ENCODE measurements around the gene HEPACAM.
A peak's percentile ranks its signal among the peaks of the same experiment; 100 is the strongest.

HEPACAM gene

DNA sequence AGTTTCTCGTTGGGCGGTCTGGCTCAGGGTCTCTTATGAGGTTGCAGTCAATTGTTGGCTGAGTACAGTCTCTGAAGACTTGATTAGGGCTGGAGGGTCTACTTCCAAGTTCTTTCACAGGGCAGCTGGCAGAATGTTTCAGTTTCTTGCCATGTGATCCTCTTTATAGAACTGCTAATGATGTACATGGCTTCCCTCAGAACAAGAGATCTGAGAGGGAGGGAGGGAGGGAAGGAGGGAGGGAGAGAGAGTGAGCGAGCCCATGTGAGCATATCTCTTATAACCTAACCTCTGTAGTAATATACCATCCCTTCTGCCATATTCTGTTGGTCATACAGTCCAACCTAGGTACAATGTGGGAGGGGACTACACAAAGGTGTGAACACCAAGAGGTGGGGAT is 15.5 kb upstream of the HEPACAM start:
- ATAC-seq (ENCODE audit: insufficient read depth, low read depth) (no peak), DNase-seq (peak; percentile 17)
- Histone ChIP-seq H3K4me3 (ENCODE audit: low read depth in 1 of 2, low read length in 2 of 2) (no peak overlapping the region), H3K4me1 (ENCODE audit: insufficient read depth, low read length) (peaks cover 59% of the 10 kb centered on the region), H4K20me1 (ENCODE audit: insufficient read depth, low read length) (no peaks in the 10 kb centered on the region), H3K4me2 (ENCODE audit: insufficient read depth, low read length) (peak overlapping the region; percentile 38), H3K9ac (ENCODE audit: low read depth, low read length) (peak overlapping the region; percentile 2; the same call in 1 of the 2 replicates), H3K27me3 (ENCODE audit: insufficient read depth, low read length, poor library complexity) (no peaks in the 10 kb centered on the region), H3K36me3 (ENCODE audit: insufficient read depth, low read length) (no peaks in the 10 kb centered on the region), H3K79me2 (ENCODE audit: insufficient read depth, low read length) (peaks cover 4% of the 10 kb centered on the region), H2AFZ (ENCODE audit: low read depth, low read length) (peak overlapping the region; percentile 45), H3K9me3 (ENCODE audit: insufficient read depth, low read length, severe bottlenecking) (no peaks in the 10 kb centered on the region), H3K27ac (ENCODE audit: low read length) (peak overlapping the region; percentile 81)
- TF ChIP-seq, protein P1, sequence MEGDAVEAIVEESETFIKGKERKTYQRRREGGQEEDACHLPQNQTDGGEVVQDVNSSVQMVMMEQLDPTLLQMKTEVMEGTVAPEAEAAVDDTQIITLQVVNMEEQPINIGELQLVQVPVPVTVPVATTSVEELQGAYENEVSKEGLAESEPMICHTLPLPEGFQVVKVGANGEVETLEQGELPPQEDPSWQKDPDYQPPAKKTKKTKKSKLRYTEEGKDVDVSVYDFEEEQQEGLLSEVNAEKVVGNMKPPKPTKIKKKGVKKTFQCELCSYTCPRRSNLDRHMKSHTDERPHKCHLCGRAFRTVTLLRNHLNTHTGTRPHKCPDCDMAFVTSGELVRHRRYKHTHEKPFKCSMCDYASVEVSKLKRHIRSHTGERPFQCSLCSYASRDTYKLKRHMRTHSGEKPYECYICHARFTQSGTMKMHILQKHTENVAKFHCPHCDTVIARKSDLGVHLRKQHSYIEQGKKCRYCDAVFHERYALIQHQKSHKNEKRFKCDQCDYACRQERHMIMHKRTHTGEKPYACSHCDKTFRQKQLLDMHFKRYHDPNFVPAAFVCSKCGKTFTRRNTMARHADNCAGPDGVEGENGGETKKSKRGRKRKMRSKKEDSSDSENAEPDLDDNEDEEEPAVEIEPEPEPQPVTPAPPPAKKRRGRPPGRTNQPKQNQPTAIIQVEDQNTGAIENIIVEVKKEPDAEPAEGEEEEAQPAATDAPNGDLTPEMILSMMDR (IDR thresholded peaks at IDR 0.05; ENCODE audit: borderline replicate concordance, extremely low read depth, low read length, poor library complexity, severe bottlenecking): no peak
- no peak for TF ChIP-seq EZH2 (IDR thresholded peaks at IDR 0.05; ENCODE audit: borderline replicate concordance, low read depth, low read length, severe bottlenecking)

DNA sequence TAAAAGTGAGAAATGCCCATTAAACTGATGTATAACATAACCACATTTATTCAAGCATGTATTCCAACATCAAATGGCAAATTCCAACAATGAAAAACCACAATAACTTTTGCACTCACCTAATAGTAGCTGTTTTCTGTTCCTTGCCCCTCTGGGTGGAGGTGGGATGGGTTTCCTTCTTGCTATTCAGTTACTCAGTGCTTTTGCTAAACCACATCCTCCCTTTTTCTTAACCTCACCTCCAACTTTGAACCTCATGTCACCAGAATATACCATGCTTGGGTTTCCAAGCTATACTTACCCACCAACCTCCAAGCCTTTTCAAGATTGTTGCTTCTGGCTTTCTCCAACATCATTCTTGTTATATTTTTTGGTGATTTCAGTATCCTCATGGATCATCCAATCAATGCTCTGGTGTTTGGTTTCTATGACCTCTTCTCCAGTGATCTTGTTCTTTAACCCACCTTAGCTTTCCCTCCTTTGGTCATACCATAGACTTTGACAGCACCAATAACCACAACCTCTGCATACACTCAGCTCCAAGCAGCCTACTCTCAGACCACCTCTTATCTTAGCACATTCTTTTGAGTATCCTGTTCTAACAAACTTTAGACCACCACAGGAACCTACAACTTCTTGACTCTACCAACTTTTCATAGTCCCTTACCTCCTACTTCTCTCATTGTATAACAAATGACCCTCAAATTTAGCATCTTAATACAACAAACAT is 14.9 kb upstream of the HEPACAM start:
- no peaks in the 10 kb centered on the region for H3K36me3 ChIP-seq (ENCODE audit: insufficient read depth, low read length)
- H3K9me3 ChIP-seq (ENCODE audit: insufficient read depth, low read length, severe bottlenecking): no peaks in the 10 kb centered on the region
- H3K27ac ChIP-seq (ENCODE audit: low read length): peak overlapping the region; percentile 81
- TF ChIP-seq EZH2 (IDR thresholded peaks at IDR 0.05; ENCODE audit: borderline replicate concordance, low read depth, low read length, severe bottlenecking): no peak
- TF ChIP-seq, protein P1 (IDR thresholded peaks at IDR 0.05; ENCODE audit: borderline replicate concordance, extremely low read depth, low read length, poor library complexity, severe bottlenecking): no peak
- ATAC-seq (ENCODE audit: insufficient read depth, low read depth): peak; percentile 73
- peak; percentile 75 for DNase-seq
- H3K4me3 ChIP-seq (ENCODE audit: low read depth in 1 of 2, low read length in 2 of 2): no peak overlapping the region
- H4K20me1 ChIP-seq (ENCODE audit: insufficient read depth, low read length): no peaks in the 10 kb centered on the region
- peak overlapping the region; percentile 2; the same call in 1 of the 2 replicates for H3K9ac ChIP-seq (ENCODE audit: low read depth, low read length)
- peak overlapping the region; percentile 45 for H2AFZ ChIP-seq (ENCODE audit: low read depth, low read length)
- peak overlapping the region; percentile 38 for H3K4me2 ChIP-seq (ENCODE audit: insufficient read depth, low read length)
- no peaks in the 10 kb centered on the region for H3K27me3 ChIP-seq (ENCODE audit: insufficient read depth, low read length, poor library complexity)
- peaks cover 4% of the 10 kb centered on the region for H3K79me2 ChIP-seq (ENCODE audit: insufficient read depth, low read length)
- peaks cover 57% of the 10 kb centered on the region for H3K4me1 ChIP-seq (ENCODE audit: insufficient read depth, low read length)

DNA sequence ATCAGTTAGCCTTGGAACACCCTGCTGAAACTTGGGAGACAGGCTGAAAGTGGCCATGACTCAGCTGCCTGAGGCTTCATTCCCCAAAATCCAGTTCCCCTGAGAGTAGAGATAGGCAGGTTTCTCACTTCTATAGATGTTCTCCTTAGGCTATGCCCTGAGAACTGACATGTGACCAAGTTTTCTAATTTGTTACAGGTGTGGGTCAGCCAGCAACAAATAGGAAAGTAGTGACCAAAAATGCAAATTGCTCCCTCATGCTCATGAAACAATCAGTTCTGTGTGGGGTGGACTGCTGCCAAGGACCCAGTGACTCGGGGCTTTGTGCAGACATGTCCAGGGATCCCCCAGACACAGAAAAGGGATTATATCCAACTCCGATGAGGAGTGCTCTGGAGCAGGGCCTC is 10.9 kb upstream of the HEPACAM start:
- no peaks in the 10 kb centered on the region for H3K9me3 ChIP-seq (ENCODE audit: insufficient read depth, low read length, severe bottlenecking)
- no peak overlapping the region for H3K4me2 ChIP-seq (ENCODE audit: insufficient read depth, low read length)
- H3K27ac ChIP-seq (ENCODE audit: low read length): no peak overlapping the region
- no peak for DNase-seq
- H3K27me3 ChIP-seq (ENCODE audit: insufficient read depth, low read length, poor library complexity): no peaks in the 10 kb centered on the region
- no peak for TF ChIP-seq EZH2 (IDR thresholded peaks at IDR 0.05; ENCODE audit: borderline replicate concordance, low read depth, low read length, severe bottlenecking)
- TF ChIP-seq, protein P1 (IDR thresholded peaks at IDR 0.05; ENCODE audit: borderline replicate concordance, extremely low read depth, low read length, poor library complexity, severe bottlenecking): no peak
- H3K36me3 ChIP-seq (ENCODE audit: insufficient read depth, low read length): no peaks in the 10 kb centered on the region
- H2AFZ ChIP-seq (ENCODE audit: low read depth, low read length): no peak overlapping the region
- ATAC-seq (ENCODE audit: insufficient read depth, low read depth): no peak
- H3K4me3 ChIP-seq (ENCODE audit: low read depth in 1 of 2, low read length in 2 of 2): no peak overlapping the region
- H3K4me1 ChIP-seq (ENCODE audit: insufficient read depth, low read length): peaks cover 33% of the 10 kb centered on the region
- no peak overlapping the region for H3K9ac ChIP-seq (ENCODE audit: low read depth, low read length)
- H3K79me2 ChIP-seq (ENCODE audit: insufficient read depth, low read length): no peaks in the 10 kb centered on the region
- H4K20me1 ChIP-seq (ENCODE audit: insufficient read depth, low read length): no peaks in the 10 kb centered on the region

Measured in DND-41 (cell line).